HG03432 (cell line): ENCODE results near the gene LMOD1.
"Not testable (repeated sequence)": the region's sequence is repeated elsewhere in the genome, so short reads cannot be mapped to it uniquely, and the experiment has no call there.

Experiments
- ATAC-seq: cut with Tn5 transposase; IDR thresholded peaks from one replicate; pipeline ENCODE4 v1.9.1; 2021; ENCODE audit warnings: mild to moderate bottlenecking, moderate library complexity; ENCODE audit not compliant: unreplicated experiment

LMOD1 gene

GRCh38 chr1:201880928-201881571 is 65.3 kb downstream of the LMOD1 start:
- no peak for ATAC-seq

- ATAC-seq, result no peak
Observed at GRCh38 chr1:201877877-201878401, 68.4 kb downstream of the LMOD1 start.

- no peak for ATAC-seq
Observed at GRCh38 chr1:201876148-201876818, 70.1 kb downstream of the LMOD1 start.

- ATAC-seq, result no peak
Observed at GRCh38 chr1:201874672-201875071, 71.7 kb downstream of the LMOD1 start.

GRCh38 chr1:201870397-201870796 is 76.0 kb downstream of the LMOD1 start:
- ATAC-seq, result no peak

- no peak for ATAC-seq
Observed at GRCh38 chr1:201861448-201861847, 84.9 kb downstream of the LMOD1 start.

- ATAC-seq, result no peak
Observed at GRCh38 chr1:201859424-201859823, 86.9 kb downstream of the LMOD1 start.

GRCh38 chr1:201856722-201857121 is 89.6 kb downstream of the LMOD1 start:
- not testable (repeated sequence) for ATAC-seq

- ATAC-seq, result no peak
Observed at GRCh38 chr1:201851949-201852348, 94.4 kb downstream of the LMOD1 start.

- no peak for ATAC-seq
Observed at GRCh38 chr1:201850053-201850397, 96.3 kb downstream of the LMOD1 start.

- ATAC-seq, result no peak
Observed at GRCh38 chr1:201849372-201850052, 96.8 kb downstream of the LMOD1 start.

GRCh38 chr1:201848230-201848629 is 98.1 kb downstream of the LMOD1 start:
- no peak for ATAC-seq

GRCh38 chr1:201847150-201847549 is 99.2 kb downstream of the LMOD1 start:
- no peak for ATAC-seq
